GM18867 (cell line): ENCODE data around the gene CMTM7.
A peak's percentile ranks its signal among the peaks of the same experiment; 100 is the strongest.

Experiments
- ATAC-seq: cut with Tn5 transposase; IDR thresholded peaks from one replicate; pipeline ENCODE4 v1.9.1; 2021; ENCODE audit warnings: mild to moderate bottlenecking, moderate library complexity; ENCODE audit not compliant: unreplicated experiment

CMTM7 gene

DNA sequence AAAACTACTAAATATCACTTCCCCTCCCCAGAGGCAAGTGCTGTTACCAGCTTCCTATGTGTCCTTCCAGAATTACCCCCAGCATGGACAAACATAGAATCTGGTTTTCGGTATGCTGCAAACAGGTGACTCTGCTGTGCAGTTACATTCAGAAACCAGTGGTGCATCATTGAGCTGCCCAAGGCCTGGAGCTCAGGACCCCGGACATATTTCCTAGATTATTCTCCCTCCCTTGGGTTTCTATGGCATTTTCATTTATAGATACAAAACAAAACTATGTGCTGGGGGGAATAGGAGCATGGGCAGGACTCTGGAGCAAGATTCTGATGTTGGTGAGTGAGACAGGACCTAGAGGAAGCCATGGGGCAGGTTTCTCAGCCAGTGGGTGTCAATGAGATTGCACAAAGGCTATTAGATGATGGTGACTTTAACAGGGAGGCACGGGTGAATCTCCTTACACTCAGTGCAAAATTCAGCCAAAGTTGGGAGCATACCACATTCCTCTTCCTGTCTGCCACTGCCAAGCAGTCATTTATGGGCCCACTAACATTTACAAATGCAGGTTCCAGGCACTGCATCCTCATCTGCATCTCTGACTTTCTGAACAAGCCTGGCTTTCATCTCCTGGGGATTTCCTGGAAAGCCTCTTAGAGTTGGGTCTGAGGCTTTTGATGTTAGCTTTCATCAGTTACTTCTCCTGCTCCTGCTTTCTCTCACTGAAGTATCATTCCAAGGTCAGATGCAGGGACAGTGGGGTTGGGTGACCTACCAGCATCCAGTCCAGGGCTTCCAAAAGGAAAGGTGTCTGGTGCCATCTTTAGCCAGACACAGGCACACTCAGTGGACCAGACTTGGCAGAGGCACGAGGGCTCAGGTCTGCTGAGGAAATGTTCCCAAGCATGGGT, 44.5 kb downstream of the CMTM7 start:
- ATAC-seq, result no peak

DNA sequence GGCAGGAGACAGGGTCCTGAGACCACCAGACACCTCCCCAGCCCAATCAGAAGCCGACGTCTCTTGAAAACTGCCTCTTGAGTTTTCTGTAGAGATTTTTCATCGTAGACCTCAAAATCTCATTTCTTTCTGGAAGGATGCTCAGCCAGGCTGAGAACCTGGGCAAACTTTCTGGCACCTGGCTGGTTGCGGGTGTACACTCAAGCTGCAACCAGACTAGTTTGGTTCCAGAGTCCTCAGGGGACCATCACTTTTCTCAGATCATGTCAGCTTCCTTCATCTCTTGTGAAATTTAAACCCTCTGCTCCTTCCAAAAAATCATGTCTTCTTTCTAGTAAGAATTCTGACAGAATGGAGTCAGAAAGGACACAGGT, 45.1 kb downstream of the CMTM7 start:
- no peak for ATAC-seq

DNA sequence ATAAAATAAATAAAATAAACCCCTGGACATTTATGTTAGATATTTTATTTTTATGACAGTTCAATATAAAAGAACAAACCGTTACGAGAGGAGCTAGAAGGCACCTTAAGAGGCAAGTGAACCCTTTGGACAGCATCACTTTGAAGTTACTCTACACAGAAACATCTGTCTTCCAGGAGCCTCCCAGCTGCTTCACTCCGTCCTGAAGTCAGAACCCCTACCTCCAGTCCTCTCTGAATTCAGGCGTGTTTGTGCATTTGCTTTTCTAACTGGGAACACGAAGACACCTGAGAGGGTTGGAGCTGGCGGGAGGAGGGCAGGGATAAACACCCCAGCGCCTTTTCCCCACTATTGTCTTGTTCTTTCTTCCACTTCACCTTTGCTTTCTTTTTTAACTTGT, 46.2 kb downstream of the CMTM7 start:
- ATAC-seq, result no peak

DNA sequence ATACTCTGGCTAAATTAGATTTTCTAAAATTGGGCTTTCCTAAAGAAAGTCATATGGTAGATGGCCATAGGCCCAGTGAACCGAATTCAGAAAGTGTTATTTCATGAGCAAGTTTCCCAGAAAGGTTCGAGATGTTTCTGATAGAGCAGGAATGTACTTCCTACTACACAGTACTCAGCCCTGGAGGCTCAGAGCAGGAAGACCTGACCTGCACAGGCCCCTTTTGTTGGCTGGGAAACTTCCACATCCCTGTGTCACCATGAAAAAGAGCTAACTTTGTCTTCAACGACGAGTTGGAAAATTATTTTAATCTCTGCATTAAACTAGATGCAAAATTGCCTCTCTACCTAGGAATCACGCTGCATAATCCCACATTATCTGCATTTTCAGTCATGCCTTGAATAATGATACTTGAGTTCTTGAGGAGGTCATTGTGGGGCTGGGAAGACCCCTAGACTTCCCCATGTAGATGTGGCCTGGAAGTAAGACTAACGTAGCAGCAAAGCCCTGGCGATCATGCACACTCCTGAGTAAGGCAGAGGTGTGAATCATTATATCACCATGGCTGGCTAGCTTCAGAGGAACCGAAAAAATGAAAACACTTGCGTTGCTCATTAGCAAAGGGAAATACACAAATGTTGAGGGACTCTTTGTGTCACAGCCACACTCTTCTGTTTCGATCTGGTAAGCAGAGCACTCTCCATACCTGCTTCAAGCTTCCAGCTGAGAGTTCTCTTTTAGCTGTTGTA, 47.1 kb downstream of the CMTM7 start:
- ATAC-seq, result peak; percentile 99

DNA sequence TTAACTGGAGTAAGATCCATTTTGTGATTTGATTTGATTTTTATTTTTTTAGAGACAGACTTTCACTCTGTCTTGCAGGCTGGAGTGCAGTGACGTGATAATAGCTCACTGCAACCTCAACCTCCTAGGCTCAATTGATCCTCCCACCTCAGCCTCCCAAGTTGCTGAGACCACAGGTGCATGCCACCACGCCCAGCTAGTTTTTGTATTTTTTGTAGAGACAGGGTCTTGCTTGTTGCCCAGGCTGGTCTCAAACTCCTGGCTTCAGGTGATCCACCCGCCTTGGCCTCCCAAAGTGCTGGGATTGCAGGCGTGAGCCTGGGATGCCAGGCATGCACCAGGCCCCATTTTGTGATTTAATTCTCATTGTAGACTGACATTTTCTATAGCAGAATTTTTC, 47.8 kb downstream of the CMTM7 start:
- ATAC-seq, result peak; percentile 16

DNA sequence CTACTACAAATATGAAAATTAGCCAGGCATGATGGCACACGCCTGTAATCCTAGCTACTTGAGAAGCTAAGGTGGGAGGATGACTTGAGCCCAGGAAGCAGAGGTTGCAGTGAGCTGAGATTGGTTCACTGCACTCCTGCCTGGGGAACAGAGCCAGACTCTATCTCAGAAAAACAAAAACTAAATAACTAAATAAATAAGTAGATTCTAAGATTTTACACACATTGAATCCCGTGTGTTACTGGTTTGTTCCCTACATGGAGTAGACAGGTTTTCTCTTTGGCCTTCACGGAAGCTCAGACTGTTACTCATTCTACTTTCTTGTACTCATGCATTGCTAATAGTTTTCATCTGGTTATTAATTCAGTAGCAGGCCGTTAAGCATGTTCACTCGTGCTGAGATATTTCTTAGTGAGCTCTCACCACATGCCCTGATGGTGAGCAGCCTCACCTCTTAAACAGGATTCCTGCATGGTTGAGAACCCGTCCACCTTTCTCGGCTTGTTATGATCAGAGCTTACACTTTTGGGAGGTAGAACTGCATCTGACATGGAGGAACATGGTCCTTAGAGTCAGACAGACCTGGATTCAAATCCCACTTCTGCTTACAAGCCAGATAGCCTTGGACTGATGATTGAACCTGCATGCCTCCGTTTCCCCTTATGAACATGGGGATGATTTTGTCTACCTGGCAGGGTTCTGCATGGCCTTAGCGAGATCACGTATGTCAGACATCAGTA, 49.1 kb downstream of the CMTM7 start:
- no peak for ATAC-seq

DNA sequence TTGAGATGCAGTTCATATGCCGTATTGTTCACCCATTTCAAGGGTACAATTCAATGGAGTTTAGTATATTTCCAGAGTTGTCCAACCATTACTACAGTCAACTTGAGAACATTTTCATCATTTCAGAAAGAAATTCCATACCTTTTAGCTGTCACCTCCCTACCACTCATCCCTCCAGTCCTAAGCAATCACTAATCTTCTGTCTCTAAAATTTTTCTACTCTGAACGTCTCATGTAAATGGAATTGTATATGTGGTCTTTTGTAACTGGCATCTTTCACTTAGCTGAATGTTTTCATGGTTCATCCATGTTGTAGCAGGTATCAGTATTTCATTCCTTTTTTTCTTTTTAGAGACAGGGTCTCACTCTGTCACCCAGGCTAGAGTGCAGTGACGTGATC, 51.1 kb downstream of the CMTM7 start:
- no peak for ATAC-seq

DNA sequence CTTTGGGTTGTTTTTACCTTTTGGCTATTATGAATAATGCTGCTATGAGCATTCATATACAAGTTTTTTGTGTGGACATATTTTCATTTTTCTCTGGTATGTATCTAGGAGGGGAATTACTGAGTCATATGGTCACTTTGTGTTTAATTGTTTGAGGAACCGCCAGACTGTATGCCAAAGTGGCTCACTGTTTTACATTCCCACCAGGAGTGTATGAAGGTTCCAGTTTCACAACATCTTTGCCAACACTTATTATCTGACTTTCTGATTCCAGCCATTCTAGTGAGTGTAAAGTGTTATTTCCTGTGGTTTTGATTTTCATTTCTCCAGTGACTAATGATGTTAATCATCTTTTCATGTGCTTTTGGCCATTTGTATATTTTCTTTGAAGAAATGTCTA, 51.8 kb downstream of the CMTM7 start:
- no peak for ATAC-seq

DNA sequence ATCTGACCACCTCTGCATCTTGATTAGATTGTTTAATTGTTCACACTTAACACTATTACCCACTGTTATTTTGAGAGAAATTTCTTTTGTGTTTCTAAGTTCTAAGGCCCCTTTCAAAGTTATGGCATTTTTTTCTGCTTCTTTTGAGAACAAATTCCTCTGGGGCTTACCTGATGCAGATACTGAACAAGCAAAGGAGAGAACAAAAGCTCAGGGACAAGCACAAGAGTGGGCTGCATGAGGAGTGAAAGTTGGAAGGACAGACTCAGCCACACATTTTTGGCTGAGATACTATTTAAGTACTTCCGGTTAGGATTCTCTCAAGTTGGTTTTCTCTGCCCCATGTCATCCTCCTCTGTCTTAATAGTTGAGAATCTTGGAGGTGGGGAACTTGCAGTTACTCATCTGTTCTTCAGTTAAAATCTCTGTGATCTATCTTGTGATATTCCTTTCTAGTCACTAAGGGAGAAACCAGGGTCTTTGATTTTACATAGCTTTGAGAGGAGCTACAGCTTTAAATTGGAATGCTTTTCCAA, 56.3 kb downstream of the CMTM7 start:
- no peak for ATAC-seq

DNA sequence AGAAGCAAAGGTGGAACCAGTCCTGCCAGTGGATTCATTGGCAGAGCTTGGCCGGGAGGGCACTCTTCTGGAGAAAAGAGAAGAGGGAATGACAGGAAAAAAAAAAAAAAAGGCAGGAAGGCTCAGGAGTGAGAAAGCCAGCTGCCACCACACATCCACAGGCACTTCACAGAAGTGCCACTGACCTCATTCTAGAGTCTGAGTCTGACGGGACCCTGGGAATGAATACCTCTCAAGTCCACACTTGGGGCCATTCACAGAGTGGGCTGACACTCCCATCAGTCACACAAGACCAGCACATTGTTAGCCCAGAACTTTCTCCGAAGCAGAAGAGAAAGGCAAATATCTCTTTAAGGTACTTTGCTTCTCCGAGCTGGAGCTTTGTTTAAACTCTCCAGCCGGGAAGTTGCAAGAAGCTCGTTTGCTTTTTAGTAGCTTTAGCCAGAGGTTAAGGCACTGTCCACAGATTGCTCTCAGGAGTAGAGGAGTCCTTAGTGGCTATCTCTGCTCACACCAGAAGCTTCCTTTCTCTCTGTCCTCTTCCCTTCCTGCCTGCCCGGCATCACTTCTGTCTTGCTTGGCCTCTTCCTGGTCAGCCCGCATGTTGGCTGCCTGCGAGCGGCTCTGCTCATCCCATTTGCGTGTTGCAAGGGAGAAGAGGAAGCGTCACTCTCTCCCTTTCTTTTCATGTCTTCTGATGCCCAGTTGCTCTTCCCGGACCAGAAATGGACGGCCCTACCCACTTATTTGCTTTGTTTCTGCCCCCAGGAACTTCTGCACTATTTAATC, 57.2 kb downstream of the CMTM7 start:
- ATAC-seq, result no peak

DNA sequence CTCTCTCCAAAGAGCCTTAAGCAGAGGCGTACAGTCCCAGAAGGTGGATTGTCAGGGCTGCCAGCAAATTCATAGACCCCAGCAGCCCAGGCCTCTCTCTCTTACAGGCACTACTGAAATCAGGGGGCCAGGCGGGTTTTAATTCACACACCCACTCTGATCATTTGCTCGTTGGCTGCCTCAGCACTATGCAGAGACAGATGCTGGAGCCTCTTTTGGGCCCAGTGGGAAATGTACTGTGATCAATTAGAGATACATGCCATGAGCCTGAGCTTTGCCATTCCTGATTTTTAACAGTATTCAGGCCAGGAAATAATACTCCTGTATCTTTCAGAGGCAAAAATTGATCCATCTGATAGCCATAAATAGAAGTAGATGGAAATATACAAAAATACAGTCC, 58.0 kb downstream of the CMTM7 start:
- ATAC-seq, result no peak

DNA sequence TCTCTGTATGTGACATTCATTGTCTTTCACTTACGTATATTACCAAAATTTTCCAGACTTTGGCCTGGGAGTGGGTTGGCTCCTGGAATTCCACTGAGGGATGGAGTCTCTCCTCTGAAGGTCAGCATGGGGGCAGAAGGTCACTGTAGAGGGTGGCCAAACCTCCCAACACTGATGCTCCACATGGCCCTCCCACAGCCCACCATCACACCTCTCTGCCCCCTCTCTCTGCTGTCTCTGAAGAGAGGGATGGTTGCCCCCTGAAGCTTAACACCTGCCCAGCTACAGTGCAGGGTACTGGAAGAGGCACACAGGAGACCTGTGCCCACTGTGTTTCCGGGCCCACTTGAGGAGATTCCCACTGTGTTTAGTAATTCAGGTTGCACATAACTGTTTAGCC, 58.8 kb downstream of the CMTM7 start:
- no peak for ATAC-seq

DNA sequence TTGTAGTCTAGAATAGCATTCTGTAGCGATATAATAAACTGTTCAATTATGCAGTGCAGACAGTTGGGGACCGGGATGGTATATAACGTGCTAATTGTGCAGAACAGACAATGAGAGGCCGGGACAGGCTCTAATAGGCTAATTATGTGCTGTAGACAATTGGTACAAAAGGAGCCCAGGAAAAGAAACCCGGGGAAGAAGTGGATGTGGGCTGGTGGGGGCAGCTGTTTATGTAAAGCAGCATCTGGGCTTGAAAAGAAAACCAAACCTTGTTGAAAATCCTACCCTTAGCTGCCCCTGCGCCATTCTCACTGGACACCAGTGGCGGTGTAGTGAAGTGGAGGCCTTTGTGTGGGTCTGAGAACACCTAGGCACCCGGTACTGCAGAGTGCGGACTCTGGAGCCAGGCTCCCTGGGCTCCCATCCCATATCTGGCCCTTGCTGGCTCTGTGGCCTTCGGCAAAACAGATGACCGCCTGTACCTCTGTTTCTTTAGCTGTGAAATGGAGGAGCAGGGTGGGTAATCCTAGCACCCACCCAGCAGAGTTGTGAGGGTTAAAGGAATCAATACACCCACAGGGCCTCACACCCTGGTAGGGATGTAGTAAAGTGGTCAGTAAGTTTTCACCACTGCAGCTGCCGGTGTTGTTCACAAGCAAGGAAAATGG, 59.5 kb downstream of the CMTM7 start:
- no peak for ATAC-seq

DNA sequence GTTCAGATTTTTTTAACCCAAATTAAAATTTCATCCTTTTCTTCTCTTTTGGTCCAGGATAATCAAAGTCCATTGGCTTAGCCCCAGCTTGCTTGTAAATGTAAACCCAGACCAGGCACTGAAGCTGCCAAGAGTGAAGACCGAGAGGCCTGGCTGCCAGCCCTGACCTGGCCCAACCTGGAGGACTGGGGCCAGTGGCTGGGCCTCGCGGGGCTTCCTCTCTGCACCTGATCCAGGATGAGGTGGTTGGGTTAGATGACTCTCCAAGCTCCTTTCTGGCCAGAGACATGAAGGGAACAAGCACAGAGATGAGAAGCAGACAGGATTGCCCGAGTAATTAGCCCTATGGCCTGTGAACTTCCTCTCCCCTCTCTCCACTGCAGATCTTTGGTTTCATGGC, 60.4 kb downstream of the CMTM7 start:
- ATAC-seq, result no peak

DNA sequence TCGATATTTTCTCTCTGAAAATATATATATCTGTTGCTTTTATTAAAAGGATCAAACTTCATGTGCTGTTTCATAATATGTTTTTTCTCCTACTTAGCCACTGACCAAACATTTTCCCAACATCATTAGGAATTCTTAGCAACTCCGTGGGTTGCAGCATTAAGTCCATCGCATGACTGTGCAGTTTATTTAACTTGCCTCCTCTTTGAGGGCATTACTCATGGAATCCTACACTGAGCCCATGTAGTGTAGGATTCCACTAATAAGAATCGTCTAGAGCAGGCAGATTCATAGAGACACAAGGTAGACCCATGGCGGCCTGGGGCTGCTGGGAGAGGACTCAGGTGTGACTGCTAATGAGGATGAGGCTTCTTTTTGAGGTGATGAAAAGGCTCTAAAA, 61.7 kb downstream of the CMTM7 start:
- no peak for ATAC-seq

DNA sequence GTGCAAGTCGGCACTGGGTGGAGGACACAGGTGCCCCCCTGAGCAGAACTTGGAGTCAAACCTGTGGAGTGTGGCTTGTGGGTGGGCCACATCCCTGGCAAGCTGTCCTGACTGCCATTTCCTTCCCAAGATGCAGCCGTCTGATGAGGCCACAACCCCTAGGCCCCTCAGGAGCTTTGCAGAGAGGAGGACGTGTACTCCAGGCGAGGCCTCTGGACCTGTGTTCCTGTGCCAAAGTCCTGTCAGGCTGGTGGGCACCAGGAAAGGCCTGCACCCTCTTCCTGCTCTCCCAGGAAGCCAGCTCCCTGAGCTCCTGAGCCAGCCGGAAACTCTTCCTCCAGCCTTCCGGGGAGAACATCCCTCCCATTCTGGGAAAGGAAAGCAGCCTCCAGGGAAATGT, 62.5 kb downstream of the CMTM7 start:
- ATAC-seq, result no peak

DNA sequence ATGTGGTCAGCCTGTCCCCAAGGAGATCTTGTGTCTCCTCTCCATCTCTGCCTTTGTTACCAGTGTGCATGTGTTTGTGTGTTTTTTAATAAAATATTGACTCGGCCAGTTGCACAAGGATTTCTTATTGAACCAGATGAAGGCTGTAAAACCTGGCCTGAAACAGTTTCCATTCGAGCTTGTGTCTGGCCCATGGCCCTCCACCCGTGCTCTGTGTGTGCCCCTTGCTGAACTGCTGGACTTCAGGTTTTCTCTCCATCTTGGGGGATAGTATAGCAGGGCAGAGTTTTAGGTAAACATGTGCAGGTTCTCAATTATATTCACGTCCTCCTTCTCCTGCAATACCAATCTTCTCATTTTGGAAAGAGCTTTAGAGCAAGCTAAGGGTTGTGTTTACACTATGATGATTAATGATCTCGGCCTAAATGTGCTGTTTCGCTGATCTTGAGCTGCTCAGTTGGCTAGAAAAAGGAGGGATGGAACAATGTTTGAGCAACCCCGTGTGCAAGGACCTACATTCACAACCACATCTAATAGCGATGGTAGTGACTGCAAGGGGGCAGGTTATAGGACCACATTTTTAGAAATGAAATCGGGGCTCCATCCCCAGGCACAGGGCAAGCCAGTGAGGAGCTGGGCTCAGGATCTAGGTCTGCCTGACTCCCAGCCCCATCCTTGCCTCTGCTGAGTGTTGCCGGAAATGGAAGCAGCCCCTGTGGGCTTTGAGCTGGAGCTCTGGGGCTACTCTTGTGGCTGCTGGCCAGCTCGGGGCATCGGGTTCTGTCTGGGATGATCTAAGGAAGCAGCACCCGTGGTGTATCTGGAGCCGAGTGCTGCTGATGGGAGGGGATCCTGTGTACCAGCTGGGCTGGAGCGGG, 63.3 kb downstream of the CMTM7 start:
- no peak for ATAC-seq

DNA sequence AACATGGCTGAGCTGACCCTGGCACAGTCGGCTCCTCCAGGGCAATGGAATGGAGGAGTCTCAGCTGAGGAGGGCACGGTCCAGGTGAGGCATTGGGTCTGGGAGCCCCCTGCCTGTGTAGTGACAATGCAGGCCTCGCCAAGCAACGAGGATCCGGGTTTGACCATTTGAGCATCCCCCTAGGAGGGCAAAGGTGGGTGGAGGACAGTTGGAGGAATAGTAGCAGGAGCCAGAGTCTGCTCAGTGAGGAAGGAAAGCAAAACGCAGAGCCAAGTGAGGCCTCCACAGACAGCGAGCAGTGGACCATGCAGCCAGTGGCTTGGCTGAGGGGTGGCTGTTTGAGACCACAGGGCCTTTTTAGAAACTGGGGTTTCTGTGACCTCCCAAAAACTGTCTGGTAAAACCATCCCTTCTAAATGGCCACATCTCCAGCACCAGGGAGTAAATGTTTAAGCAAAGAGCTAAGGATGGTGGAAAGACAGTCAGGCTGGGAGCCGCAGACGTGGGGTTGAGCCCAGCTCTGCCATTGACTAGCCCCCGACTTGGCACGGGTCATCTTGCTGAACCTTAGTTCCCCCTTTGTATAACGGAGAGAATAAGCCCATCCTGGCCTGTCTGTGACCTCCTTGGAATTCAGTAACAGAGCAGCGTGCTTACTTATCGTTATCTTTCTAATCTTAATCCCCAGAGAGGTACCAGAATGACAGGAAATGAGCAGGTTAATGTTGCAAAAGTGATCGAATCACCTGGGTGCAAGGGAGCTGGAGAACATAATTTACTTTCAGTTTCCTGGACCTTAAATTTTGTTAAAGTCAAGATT, 64.2 kb downstream of the CMTM7 start:
- ATAC-seq, result no peak
